Amniotic epithelial cell (primary cell): ENCODE measurements around the gene CMKLR1.

ENCODE experiments used
- DNase-seq: peaks from one replicate; pipeline ENCODE4 v3.0.0-alpha.2; 2010; ENCODE audit warnings: low read depth

CMKLR1 gene

GRCh38 chr12:108299980-108300696 lies 39.0 kb downstream of the CMKLR1 start:
- no peak for DNase-seq

DNA sequence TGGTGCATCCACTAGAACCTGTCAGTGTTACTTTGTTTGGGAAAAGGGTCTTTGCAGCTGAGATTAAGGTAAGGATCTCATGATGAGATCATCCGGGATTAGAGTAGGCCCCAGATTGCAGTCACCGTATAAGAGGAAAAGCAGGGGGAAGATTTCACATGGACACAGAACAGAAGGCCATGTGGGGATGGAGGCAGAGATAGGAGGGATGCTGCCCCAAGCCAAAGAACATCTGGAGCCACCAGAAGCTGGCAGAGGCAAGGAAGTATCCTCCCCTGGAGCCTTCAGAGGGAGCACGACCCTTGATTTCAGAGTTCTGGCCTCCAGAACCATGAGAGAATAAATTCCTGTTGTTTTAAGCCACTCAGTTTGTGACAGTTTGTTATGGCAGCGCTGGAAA lies 39.6 kb downstream of the CMKLR1 start:
- DNase-seq = no peak

- DNase-seq = no peak
Observed at GRCh38 chr12:108298761-108299275, 40.3 kb downstream of the CMKLR1 start.

DNA sequence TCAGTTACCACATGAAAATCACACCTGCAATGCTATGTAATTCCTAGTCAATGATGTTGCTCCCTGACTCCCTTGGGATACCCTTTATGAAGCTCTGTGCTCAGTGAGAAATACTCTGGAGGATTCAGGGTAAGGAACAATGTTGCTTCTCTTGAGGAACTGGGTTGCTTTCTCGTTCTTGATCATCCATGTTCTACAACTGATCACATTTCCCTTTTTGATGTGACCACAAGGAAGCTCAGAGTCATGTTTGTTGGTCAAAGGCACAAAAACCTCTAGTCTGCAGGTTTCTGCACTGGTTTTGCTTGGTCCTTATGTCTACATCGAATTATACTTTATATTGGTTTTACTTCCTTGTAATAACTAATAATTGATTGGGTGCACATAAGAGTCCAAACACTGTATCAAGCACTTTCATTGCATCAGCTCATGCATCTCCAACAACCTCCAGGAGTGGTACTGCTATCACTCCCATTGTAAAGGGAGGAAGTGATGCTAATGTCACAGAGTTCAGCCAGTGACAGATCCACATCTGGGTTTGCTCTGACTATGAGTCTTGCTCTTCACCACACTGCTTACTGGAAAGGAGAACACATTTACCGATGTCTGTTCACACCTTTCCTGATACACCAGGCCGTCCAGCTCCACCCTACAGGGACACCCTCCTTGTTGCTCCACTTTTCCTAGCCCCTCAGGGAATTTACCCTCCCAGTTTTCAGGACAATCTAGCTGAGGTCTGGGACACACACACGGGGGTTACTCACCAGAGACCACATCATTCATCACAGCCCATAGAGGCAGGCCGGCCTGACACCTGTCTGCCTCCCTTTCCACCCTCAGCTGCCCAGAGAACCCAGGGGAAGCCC lies 41.0 kb downstream of the CMKLR1 start:
- no peak for DNase-seq

GRCh38 chr12:108297424-108297823 lies 41.7 kb downstream of the CMKLR1 start:
- no peak for DNase-seq

DNA sequence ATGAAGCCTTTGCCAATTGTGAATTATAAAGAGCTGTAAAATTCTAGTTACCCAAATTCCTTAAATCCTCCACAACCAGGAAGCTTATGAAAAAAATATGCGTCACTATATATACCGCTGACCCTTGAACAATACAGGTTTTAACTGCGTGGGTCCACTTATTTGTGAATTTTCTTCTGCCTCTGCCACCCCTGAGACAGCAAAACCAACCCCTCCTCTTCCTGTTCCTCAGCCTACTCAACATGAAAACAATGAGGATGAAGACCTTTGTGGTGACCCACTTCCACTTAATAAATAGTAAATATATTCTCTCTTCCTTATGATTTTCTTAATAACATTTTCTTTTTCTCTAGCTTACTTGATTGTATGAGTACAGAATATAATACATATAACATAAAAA lies 42.2 kb downstream of the CMKLR1 start:
- DNase-seq = no peak

DNA sequence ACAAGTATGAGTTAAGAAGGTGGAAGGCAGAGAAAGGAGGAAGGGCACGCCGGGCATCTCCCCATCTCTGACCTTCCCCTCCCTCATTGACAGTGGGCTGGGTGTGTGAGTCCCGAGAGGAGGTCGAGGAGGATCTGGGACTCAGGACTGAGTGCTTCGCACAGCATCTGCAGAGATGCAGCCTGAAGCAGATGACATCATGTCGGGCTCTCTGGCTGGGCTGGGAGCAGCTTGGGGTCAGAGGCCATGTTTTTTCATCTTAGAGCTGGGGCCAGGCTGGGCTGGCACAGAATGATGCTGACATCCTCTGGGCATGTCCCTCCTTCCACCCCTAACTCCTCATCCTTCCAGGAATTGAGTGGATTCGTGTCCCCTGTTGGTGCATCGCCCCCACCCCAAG lies 43.5 kb downstream of the CMKLR1 start:
- no peak for DNase-seq

GRCh38 chr12:108289350-108290161 lies 49.6 kb downstream of the CMKLR1 start:
- no peak for DNase-seq

DNA sequence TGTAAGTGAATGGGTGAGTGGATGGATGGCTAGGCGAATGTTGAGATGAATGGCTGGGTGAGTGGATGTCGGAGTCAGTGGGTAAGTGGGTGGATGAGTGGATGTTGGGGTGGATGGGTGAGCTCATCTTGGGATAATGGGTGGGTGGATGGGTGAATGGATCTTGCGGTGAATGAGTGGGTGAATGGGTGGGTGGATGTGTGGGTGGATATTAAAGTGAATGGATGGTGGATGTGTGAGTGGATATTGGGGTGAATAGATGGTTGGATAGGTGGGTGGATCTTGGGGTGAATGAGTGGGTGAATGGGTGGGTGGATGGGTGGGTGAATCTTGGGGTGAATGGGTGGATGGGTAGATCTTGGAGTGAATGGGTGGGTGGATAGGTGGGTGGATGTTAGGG lies 51.9 kb downstream of the CMKLR1 start:
- no peak for DNase-seq

- DNase-seq = no peak
Observed at GRCh38 chr12:108285016-108285415, 54.1 kb downstream of the CMKLR1 start.

DNA sequence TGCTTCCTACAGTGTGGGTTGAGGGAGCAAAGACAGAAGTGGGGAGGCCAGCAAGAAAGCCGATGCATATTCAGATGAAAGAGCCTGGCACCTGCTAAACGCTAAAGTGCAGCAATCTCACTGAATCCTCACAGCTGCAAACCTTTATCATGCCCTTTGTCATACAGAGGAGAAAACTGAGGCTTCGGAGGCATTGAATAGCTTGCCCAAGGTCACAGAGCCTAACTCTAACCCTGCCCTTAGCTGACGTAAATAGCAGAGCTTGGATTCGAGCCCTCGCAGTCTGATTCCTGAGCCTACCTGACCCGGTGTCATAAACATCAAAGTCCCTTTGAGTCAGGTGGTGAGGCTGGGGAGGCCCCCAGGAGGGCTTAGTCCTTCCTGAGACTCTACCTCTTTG lies 54.9 kb downstream of the CMKLR1 start:
- no peak for DNase-seq

DNA sequence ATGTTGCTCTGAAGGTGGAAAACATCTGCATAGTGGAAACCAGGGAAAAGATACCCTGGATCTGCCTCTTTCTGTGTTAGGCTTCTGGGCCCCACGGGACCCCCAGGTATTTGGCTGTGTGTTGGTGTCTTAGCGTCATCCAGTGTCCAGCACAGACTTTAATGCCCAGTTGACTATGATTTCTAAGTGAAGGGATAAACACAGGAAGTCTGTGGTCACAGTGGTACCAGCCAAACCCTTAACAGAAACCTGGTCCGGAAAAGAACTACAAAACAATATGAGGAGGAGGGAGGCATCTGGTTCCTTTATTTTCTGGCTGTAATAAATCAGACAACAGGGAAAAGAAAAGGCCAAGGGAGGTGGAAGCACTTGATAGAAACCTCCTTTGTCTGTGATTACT lies 56.4 kb downstream of the CMKLR1 start:
- DNase-seq = no peak

GRCh38 chr12:108282160-108282559 lies 57.0 kb downstream of the CMKLR1 start:
- DNase-seq = no peak

DNA sequence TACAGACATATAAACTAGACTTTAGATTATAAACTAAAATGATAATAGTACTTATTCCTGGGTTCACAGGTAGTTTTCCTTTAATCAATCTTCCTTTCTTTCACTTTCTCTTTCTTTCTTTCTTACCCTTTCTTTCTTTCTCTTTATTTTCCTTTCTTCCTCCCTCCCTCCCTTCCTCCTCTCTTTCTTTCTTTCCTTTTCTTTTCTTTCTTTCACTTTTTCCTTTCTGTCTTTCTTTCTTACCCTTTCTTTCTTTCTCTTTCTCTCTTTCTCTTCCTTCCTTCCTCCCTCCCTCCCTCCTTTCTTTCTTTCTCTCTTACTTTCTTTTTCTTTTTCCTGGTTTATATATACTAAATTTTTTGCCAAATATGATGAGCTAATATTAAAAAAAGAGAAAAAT lies 61.5 kb downstream of the CMKLR1 start:
- DNase-seq = no peak

- no peak for DNase-seq
Observed at GRCh38 chr12:108273217-108273616, 65.9 kb downstream of the CMKLR1 start.

DNA sequence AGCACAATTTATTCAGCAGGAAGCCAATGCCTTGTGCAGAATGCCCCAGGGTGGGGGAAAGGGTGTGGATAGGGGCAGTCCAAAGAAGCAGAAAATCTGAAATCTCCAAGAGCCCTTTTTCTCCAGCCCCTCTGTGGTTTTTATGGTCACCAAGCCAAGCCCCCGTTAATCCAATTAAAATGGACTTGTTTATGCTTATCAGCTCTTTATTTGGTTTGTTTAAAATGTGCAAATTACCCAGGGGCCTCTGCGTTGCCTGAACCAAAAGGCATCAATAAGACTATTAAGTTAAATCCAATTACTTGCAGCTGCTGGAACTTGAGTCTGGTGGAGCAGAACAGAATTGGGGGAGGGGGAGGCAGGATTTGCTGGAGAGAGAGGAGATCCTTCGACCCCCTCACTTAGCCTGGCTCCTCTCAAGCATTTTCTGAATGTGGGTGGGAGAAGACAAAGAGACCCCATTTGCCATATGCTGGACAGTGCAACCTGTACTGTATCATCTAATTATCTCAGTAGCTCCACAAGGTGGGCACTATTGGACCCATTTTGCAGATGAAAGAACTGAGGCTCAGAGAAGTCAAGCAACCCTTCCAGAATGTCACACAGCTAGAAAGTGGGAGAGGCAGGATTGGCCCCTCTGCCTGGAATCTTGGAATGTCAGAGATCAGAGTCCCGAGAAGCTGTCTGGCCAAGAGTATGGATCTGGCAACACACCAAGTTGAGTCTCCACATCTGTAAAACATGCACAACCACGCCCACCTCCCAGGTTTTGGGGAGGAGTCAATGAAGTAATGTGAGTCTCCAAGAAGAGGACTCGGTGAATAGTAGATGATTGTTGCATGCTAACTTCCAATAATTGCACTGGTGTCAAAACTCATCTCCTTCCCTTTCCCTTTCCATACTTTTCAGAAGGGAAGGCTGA lies 66.9 kb downstream of the CMKLR1 start:
- DNase-seq = no peak

DNA sequence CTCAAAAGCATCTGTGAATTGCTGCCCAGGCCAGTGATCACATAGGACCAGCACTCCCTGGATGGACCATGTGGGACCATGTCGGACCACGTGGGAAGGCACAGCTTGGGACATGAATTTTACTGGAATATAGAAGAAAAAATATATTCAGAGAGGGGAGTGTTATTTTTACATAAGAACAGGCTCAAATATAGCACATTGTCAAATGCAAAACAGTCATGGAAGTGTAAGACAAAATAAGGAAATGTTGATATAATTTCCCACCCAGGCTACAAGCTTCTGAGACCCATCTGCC lies 68.3 kb downstream of the CMKLR1 start:
- DNase-seq = no peak

GRCh38 chr12:108270035-108270848 lies 68.9 kb downstream of the CMKLR1 start:
- no peak for DNase-seq

DNA sequence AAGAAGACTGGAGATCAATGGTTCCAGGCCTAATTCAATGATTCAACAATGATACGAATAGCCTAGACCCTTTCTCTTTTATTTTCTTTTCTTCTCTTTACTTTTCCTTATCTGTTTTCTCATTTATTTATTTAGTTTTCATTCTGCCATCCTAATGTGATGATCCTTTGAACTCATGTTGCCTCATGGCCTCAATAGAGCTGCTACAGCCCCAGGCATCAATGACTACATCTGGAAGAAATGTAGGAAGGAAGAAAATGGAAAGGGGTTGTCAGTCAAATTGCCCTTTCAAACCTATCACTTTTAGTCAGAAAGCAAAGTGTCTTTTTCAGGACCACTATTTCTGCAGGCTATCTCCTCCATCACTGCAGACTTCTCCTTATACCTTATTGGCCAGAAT lies 69.9 kb downstream of the CMKLR1 start:
- no peak for DNase-seq

DNA sequence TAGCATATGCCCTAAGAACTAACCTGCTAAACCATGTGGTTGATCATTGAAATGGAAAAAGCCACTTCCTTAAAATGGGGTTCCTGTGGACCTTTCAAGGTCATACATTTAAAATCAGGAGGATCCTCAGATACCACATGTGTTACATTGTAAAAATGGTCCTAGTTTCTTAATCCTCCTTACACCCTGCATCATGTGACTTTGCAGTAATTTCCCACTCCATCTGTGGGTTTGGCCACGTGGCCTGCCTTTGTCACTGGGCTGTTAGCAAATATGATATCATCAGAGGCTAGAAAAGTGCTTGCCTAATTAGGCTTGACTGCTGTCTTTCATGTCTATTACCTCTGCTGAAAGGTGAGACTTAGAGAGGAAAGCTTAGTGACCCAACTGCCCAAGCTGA lies 70.7 kb downstream of the CMKLR1 start:
- no peak for DNase-seq

- DNase-seq = no peak
Observed at GRCh38 chr12:108267450-108267849, 71.7 kb downstream of the CMKLR1 start.
